GM20431 (cell line): ENCODE measurements around the gene RPL13.
"Not testable (repeated sequence)": the region's sequence is repeated elsewhere in the genome, so short reads cannot be mapped to it uniquely, and the experiment has no call there.

Experiments
- in situ Hi-C: fragments of 300-500 bp; cut with MseI, MboI; formaldehyde crosslinking; loops from one replicate; pipeline ENCODE4 v1.15.0; 2020; ENCODE audit warnings: low sequenced_read_pairs; ENCODE audit not compliant: unreplicated experiment

The RPL13 gene

DNA sequence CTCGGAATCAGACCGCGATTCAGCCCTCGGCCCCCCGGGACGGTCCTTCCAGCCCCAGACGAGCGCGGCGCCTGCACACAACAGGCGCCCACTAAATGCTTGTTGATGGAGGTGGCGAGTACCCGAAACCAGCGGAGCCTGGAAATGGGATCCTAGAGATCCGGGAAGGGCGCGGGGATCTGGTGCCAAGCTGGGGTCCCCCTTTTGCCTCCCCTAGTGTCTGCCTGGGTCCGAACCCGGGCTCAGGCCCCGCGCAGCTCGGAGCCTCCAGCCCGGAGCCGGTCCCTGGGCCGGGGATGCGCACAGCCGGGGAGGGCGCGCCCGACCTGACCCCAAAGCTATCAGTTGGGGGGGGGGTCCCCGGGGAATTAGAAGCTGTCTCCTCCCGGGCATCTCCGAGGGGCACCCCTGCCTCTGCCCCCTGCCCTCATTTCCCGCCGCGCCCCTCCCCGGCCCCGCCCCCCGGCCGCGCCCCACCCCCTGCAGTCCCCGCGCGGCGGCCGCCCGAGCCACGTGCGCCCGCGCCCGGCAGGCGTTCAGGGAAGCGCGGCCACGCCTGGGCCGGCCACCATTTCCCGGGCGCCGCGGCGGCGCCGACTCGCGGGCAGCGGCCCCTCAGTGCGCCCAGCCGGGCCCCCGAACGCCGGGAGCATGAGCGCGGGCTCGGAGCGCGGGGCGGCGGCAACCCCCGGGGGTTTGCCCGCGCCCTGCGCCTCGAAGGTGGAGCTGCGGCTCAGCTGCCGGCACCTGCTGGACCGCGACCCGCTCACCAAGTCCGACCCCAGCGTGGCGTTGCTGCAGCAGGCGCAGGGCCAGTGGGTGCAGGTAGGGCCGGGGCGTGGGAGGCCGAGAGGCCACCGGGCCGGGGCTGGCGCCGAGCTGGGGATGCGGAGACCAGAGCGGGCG is 15.0 kb downstream of the RPL13 start, which contains the start of gene CPNE7:
Gene CPNE7, plus strand, starts transcription at position 512 of the 906 bp plus-strand sequence. Its CDS starts 140 bp downstream, at position 652.
- in situ Hi-C loops: no loop called here

DNA sequence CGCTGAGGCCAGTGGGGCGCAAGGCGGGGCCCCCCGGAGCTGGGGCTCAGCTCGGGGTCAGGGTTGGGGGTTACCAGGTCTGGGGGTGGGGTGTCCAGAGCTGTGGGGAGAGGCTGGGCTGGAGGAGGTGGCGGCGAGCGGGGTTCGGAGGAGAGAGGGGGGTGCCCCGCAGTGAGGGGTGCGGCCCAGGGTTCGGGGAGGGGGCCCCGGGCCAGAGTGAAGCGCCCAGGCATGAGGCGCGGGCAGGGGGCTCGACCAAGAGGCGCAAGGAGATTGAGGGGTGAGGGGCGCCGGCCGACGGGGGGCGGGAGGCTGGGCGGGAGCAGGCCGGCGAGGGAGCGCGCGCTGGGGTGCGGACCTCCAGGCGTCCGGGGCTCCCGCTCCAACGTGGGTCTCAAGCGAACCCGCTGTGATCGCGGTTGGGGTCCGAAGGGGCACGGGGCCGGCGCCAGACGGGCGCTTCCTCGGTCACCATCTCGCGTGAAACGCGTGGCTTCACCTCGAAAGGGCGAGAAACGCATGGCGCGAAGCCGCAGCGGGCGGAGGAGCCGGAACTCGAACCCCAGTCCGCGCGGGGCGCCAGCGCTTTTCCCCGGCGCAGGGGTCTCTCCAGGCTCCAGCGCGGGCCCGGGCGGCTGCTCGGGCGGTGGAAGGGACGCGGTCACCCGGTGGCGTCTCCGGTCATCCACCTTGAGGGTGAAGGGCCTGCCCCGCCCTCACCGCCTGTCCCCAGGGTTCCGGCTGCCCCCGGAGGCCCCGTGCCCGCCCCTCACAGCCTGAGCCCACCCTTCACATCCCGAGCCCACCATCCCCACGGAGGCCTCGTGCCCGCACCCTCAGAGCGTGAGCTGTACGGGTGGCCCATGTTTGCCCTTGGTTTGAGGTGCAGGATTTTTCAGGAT is 15.9 kb downstream of the RPL13 start:
- in situ Hi-C loops: no loop called here

DNA sequence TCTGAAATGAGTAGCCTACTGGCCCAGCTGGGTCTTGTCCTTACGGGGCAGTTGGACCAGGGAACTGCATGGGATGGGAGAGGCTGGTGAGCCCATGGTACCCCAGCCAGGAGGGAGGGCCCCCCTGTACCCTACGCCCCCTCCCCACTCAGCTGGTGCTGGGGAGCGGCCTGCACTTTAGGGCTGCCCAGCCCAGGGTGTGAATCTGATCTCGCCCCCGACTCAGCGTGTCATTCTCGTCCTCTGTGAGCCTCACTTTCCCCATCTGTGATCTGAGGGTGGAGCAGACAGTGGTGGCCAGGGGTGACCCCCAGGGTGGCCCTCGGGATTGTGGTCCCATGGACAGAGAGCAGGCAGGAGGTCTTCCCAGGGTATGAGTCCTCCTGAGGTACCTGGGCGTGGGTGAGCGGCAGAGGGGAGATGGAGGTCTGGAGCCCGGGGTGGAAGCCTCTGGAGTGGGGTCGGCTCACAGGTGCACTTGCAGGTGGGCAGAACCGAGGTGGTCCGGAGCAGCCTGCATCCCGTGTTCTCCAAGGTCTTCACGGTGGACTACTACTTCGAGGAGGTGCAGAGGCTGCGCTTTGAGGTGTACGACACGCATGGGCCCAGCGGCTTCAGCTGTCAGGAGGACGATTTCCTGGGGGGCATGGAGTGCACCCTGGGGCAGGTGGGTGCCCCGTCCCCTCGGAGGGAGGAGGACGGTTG is 16.7 kb downstream of the RPL13 start:
- in situ Hi-C loops: no loop called here

DNA sequence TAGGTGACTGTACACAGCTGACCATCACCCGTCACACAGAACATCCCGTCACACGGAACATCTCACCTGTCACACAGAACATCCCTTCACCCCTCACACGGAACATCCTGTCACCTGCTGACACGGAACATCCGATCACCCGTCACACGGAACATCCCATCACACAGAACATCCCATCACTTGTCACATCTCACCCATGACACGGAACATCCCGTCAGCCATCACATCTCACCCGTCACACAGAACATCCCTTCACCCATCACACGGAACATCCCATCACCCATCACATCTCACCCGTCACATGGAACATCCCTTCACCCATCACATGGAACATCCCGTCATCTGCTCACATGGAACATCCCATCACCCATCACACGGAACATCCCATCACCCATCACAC is 18.9 kb downstream of the RPL13 start:
- in situ Hi-C loops: no loop called here

DNA sequence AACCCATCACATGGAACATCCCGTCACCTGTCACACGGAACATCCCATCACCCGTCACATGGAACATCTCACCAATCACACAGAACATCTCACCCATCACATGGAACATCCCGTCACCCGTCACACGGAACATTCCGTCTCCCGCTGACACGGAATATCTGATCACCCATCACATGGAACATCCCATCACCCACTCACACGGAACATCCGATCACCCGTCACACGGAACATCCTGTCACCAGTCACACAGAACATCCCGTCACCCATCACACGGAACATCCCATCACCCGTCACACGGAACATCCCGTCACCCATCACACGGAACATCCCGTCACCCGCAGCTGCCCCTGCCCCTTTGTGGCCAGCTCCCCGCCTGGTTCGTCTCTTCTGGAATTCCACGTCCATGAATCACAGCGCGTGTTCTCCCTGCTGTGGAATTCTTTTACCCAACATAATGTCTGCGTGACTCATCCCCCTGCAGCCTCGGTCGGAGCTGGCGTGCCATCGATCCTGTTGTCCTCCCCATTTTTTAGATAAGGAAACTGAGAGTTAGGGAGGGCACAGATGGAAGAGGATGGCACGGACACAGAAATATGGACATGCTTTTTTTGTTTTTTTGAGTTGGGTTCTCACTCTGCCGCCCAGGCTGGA is 20.7 kb downstream of the RPL13 start:
- in situ Hi-C loops: no loop called here

DNA sequence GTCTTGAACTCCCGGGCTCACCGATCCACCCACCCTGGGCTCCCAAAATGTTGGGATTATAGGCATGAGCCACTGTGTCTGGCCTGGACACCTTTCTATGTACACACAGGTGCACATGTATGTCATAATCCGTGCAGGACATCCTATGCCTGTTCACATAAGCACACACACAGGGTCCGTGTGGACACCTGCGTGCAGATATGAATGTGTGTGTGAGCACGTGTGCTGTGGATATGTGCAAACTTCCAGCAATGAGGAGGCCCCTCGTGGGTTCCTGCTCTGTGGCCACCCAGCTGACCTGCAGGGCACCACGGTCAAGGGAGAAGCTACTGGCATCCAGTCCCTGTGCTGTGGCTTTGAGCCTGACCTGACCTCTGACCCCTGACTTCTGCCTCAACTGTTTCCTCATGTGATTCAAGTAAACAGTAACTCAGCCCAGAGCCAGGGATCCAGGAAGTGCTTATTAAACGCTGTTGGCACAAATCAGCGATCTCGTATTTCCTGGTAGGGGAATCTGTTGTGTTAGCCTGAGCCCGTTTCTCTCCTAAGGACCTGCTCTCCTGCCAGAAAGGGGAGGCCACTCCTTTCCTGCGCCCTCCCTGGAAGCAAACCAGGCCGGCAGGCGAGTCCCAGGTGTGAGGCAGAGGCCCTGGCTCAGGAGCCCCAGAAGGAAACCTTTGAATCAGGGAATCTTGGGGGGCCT is 21.5 kb downstream of the RPL13 start:
- in situ Hi-C loops: no loop called here

DNA sequence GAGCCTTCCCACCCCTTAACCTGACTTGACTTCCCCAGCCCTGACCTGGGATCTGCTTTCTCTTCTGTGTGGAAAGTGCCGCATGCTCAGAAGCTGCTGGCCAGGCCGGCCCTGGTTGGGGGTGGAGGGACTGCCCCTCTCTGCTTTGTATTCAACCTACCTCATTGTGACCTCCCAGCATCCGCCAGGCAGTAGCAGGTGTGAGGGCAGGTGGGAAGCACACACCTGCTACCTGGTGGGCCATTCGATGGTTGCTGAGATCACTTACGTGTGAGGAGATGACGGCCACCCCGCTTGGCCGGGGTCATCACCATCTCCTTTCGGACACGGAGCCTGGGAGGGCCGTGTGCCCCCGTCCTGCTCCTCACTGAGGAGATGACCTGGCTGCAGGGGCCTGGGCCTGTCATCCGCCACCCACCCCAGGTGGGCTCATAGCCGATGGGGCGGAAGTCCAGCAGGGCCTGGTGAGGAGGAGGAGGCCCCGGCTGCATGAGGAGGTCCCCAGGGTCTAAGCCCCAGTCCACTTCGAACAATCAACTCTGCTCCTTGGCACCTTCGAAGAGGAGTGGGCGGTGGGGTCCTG is 22.2 kb downstream of the RPL13 start:
- in situ Hi-C loops: no loop called here

DNA sequence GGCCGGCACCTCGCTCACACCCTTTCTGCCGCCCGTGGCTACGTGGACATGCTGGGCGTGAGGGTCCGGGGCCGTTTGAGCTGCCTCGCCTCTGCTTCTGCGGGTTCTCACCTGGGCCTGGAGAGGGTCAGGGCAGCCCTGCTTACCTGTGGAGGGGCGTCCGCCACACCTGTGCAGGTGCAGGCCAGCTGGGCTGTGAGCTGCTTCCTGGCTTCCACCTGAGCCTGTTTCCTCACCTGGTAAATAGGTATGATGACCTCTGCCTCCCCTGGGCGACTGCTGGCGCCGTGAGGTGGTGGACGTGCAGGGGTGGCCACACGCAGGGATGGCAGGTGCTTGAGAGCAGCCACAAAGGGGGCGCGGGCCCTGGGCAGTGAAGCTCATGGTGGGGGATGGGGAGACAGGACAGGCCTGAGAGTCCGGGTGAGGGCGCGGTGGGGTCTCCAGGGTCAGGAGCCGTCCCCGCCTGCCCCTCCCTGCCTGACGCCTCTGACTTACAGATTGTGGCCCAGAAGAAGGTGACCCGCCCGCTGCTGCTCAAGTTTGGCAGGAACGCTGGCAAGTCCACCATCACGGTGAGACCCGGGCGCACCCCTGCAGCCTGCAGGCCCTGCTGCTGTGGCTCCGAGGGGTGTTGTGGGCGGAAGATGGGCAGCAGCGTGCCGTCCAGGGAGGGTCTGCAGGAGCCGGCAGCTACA is 22.9 kb downstream of the RPL13 start:
- in situ Hi-C loops: no loop called here

DNA sequence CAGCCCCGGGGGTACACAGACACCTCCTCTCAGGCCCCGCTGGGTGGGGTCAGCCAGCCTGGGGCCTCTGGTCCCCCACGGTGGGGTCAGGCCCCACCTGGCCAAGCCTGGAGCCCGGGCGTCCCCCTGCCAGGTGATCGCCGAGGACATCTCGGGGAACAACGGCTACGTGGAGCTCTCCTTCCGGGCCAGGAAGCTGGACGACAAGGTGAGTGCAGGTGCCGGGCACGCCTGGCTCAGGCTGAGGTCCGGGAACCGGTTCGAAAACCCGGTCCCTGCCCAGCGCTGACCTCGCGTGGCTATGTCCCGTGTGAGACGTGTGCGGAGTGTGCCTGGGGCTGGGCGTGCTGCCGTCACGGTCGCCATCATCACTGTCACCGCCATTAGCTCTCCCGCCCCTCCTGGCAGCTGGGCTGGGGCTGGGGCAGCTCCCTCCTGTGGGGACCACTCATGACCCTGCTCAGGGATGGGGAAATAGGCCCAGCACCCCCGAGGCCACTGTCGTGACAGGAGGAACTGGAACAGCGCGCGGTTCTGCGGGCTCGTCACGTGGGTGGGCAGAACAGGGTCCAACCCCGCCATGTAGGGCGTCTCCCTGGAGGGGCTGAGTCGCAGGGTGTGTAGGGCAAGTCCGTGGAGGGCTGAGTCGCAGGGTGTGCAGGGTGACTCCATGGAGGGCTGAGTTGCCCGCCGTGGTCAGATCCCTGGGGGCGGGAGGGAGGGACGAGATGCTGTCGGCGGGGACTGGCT is 23.6 kb downstream of the RPL13 start:
- in situ Hi-C loops: no loop called here

DNA sequence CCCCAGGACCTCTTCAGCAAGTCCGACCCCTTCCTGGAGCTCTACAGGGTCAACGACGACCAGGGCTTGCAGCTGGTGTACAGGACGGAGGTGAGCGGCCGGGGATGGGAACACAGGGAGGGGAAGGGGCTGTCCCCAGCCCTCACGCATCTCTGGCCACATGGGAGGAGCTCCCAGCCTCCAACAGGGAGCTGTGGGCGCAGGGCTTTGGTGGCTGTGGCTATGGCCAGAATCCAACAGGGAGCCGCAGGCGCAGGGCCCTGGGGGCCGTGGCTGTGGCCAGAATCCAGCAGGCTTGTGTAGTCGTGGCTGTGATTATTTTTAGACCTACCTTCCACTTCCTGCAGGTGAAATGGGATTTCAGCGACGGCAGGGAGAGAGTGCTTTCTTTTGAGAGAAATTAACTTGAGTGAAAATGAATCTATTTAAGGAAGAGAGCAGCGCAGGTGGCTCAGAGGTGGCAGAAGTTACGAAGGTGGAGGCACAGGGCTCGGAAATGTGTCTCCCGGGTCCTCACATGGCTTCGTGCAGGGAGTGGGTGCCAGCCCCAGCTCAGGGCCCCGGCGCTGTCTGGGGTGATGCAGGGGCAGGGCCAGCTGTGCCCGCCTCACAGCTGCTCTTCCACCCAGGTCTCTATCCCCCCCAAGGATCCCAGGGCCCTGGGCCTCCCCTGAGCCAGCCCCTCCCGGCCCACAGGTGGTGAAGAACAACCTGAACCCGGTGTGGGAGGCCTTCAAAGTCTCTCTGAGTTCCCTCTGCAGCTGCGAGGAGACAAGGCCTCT is 24.5 kb downstream of the RPL13 start:
- in situ Hi-C loops: no loop called here

DNA sequence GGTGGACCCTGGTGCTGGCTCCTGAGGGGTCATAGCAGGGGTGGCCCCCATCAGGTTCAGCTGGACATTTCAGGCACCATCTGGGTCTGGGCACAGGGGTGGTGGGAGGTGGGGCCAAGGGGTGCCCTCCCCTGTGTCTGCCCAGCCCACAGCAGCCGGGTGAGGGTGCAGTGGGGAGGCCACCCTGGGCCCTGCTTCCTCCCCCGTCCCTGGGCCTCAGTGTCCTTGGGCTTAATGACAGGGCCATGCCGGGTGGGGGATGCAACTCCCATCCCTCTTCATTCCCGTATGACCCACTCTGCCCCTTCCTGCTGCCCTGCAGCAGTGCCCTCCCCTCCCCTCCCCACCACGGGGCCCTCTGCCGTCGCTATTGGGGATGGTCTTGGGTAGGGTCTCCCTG is 25.7 kb downstream of the RPL13 start:
- in situ Hi-C loops: no loop called here

DNA sequence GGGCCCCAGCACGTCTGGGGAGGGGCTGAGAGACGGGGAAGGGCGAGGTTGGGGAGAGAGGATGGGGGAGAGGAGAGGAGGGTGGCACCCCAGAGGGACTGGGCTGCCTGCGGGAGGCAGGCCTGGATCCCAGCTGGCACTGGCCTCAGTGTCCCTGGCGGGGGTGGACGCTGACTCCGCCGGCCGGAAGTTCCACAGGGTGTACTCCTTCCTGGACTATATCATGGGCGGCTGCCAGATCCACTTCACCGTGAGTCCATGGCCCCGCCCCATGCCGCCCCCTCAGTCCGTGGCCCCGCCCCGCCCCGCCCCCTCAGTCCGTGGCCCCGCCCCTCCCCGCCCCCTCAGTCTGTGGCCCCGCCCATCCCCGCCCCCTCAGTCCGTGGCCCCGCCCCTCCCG is 26.4 kb downstream of the RPL13 start:
- in situ Hi-C loops: no loop called here

DNA sequence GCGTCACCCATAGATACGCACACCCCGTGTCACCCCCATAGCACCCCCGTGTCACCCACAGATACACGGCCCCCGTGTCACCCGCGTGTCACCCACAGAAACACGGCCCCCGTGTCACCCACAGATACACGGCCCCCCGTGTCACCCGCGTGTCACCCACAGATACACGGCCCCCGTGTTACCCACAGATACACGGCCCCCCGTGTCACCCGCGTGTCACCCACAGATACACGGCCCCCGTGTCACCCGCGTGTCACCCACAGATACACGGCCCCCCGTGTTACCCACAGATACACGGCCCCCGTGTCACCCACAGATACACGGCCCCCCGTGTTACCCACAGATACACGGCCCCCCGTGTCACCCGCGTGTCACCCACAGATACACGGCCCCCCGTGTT is 27.2 kb downstream of the RPL13 start:
- in situ Hi-C loops: not testable (repeated sequence)

DNA sequence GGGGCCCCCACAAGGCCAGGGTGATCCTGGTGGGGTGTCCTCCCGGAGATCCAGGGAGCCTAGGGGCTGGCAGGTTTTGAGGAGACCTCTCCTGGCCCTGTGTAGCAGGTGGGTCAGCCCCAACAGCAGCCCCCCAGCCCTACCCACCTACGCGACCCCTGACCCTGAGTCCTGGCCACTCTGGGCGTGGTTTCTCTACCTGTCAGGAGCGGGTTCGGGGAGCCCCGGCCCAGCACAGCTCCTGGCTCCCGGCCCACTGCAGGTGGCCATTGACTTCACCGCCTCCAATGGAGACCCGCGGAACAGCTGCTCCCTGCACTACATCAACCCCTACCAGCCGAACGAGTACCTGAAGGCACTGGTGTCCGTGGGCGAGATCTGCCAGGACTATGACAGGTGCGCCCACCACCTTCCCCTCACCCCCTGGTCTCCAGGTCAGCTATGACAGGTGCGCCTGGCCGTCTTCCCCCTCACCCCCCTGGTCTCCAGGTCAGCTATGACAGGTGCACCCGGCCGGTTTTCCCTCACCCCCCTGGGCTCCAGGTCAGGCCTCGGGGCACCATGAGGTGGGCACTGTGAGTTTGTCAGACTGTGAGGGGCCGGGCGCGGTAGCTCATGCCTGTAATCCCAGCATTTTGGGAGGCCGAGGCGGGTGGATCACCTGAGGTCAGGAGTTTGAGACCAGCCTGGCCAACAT is 28.1 kb downstream of the RPL13 start:
- in situ Hi-C loops: no loop called here

DNA sequence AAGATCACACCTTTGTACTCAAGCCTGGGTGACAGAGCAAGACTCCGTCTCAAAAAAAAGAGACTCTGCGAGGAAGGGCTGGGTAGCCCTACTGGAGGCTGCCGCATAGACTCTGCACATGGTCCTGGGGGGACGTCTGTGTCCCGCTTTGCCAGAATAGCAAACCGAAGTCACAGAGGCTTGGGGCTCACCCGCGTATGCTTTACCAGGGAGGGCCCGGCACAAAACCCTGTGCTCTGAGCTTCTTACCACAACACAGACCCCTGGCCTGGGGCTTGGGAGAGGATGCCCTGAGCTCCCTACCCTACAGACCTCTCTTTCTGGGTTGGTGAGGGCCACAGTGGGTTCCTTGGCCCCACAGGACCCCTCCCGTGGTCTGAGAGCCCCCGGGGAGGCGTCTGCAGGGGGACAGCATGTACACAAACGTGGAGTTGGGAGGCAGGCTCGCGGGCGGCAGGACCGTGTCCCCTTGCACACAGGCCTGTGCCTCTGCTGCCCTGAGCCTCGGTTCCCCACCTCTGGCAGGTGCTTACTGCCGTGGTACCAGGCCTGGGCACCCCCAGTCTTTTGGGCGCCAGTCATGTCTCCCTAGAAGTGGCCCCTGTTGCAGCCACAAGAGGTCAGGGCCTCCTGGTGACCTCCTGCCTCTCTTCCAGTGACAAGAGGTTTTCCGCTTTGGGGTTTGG is 28.9 kb downstream of the RPL13 start:
- in situ Hi-C loops: no loop called here

DNA sequence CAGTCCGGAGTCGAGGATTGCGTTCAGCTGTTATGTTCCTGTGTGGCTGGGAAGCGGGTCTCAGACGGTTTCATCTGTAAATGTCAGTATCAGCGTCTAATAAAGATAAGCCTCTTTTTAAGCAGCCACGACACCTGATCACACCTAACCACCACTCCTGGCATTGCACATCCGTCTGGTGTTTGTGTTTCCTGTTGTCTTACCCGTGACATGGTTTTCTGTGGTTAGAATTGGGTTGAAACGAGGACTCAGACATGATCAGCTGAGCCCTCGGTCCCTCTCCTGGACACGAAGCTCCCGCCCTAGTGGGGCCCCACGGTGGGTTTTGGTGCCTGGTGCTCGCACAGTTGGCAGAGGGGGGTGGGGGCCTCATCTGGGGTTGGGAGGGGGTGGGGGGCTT is 33.4 kb downstream of the RPL13 start:
- in situ Hi-C loops: no loop called here
